GM19397 (cell line): Measurements from ENCODE around the gene RNPS1.
A peak's percentile ranks its signal among the peaks of the same experiment; 100 is the strongest.

ENCODE experiments used
- ATAC-seq: cut with Tn5 transposase; IDR thresholded peaks from one replicate; pipeline ENCODE4 v1.9.1; 2021; ENCODE audit warnings: mild to moderate bottlenecking, moderate library complexity; ENCODE audit not compliant: unreplicated experiment

Gene RNPS1

GRCh38 chr16:2236337-2237101 lies 31.4 kb downstream of the RNPS1 start, which contains the start of gene DNASE1L2:
Gene DNASE1L2 (plus strand): TSS chr16:2236444. CDS start chr16:2236817, 373 bp downstream.
- no peak for ATAC-seq

- no peak for ATAC-seq
These were observed 32.1 kb downstream of the RNPS1 start for GRCh38 chr16:2235695-2236336.

- no peak for ATAC-seq
These were observed 32.7 kb downstream of the RNPS1 start for GRCh38 chr16:2235234-2235651.

- no peak for ATAC-seq
These were observed 33.1 kb downstream of the RNPS1 start for GRCh38 chr16:2234813-2235170.

GRCh38 chr16:2233872-2234812 lies 33.8 kb downstream of the RNPS1 start:
- no peak for ATAC-seq

- no peak for ATAC-seq
These were observed 34.7 kb downstream of the RNPS1 start for GRCh38 chr16:2233046-2233775.

GRCh38 chr16:2232094-2232990 lies 35.6 kb downstream of the RNPS1 start:
- no peak for ATAC-seq

GRCh38 chr16:2231016-2231931 lies 36.7 kb downstream of the RNPS1 start:
- ATAC-seq: no peak

GRCh38 chr16:2230376-2230775 lies 37.5 kb downstream of the RNPS1 start:
- no peak for ATAC-seq

GRCh38 chr16:2229632-2230250 lies 38.2 kb downstream of the RNPS1 start:
- ATAC-seq: no peak

- ATAC-seq: no peak
These were observed 38.8 kb downstream of the RNPS1 start for GRCh38 chr16:2229091-2229490.

- no peak for ATAC-seq
These were observed 39.6 kb downstream of the RNPS1 start for GRCh38 chr16:2228161-2228824.

GRCh38 chr16:2226918-2227317 lies 41.0 kb downstream of the RNPS1 start:
- no peak for ATAC-seq

GRCh38 chr16:2226245-2226793 lies 41.6 kb downstream of the RNPS1 start:
- no peak for ATAC-seq

- peak; percentile 7 for ATAC-seq
These were observed 43.9 kb downstream of the RNPS1 start for GRCh38 chr16:2223942-2224486.

GRCh38 chr16:2223221-2223941 lies 44.5 kb downstream of the RNPS1 start, which contains the start of gene E4F1:
Gene E4F1 (plus strand): TSS chr16:2223591. CDS start chr16:2223614, 23 bp downstream.
- ATAC-seq: peak; percentile 90
